WTC11 (cell line): Measurements from ENCODE around the gene CCDC190. TPM values are rescaled to one million over a fixed set of nuclear protein-coding genes. Genes with fewer than 3 reads are reported as not detected.

Source experiments
- ATF6 ChIP-seq: sonication (generic); formaldehyde crosslinking; IDR thresholded peaks from 2 replicates; pipeline ENCODE4 v1.8.1; 2023; ENCODE audit warnings: mild to moderate bottlenecking, missing genetic modification reagents
- E2F1 ChIP-seq: sonication (generic); formaldehyde crosslinking; IDR thresholded peaks from 2 replicates; pipeline ENCODE4 v1.8.0; 2022; ENCODE audit warnings: mild to moderate bottlenecking, missing genetic modification reagents
- E2F4 ChIP-seq: sonication (generic); formaldehyde crosslinking; IDR thresholded peaks from 2 replicates; pipeline ENCODE4 v1.8.1; 2022; ENCODE audit warnings: low read depth, mild to moderate bottlenecking, moderate library complexity, missing genetic modification reagents, borderline replicate concordance
- FOXK1 ChIP-seq: sonication (generic); formaldehyde crosslinking; IDR thresholded peaks from 2 replicates; pipeline ENCODE4 v1.8.0; 2022; ENCODE audit warnings: mild to moderate bottlenecking, moderate library complexity, missing genetic modification reagents
- GRHL2 ChIP-seq: fragments of 250-450 bp; sonication (Bioruptor Pico); IDR thresholded peaks from 2 replicates; pipeline ENCODE4 v1.8.0; 2022; ENCODE audit warnings: mild to moderate bottlenecking, moderate library complexity; ENCODE audit not compliant: insufficient replicate concordance, severe bottlenecking
- SMAD3 ChIP-seq: sonication (generic); formaldehyde crosslinking; IDR thresholded peaks from 2 replicates; pipeline ENCODE4 v1.8.0; 2022; ENCODE audit warnings: missing genetic modification reagents, mild to moderate bottlenecking, borderline replicate concordance
- TEAD4 ChIP-seq: sonication (generic); formaldehyde crosslinking; IDR thresholded peaks from 2 replicates; pipeline ENCODE4 v1.8.0; 2022; ENCODE audit warnings: mild to moderate bottlenecking, missing genetic modification reagents
- TP53 ChIP-seq: sonication (generic); formaldehyde crosslinking; IDR thresholded peaks from 2 replicates; pipeline ENCODE4 v1.8.1; 2023; ENCODE audit warnings: mild to moderate bottlenecking, missing genetic modification reagents
- ZNF219 ChIP-seq: sonication (generic); formaldehyde crosslinking; IDR thresholded peaks from 2 replicates; pipeline ENCODE4 v1.8.0; 2023; ENCODE audit warnings: missing genetic modification reagents, mild to moderate bottlenecking, borderline replicate concordance
- ZNF532 ChIP-seq: fragments of 250-450 bp; sonication (Bioruptor Pico); IDR thresholded peaks from 2 replicates; pipeline ENCODE4 v1.9.0; 2021; ENCODE audit warnings: mild to moderate bottlenecking, borderline replicate concordance
- ZNF671 ChIP-seq: fragments of 250-450 bp; sonication (Bioruptor Pico); IDR thresholded peaks from 2 replicates; pipeline ENCODE4 v1.8.0; 2021; ENCODE audit warnings: mild to moderate bottlenecking
- total RNA-seq: library from RNA; stranded (reverse); gene quantifications from 3 replicates; pipeline ENCODE4 v1.2.3, GENCODE V29; 2021
- TF ChIP-seq, protein P1 (sequence below): fragments of 250-450 bp; sonication (Bioruptor Pico); IDR thresholded peaks from 2 replicates; pipeline ENCODE4 v1.9.0; 2021; ENCODE audit warnings: mild to moderate bottlenecking
- TF ChIP-seq, protein P2 (sequence below): sonication (generic); formaldehyde crosslinking; IDR thresholded peaks from 2 replicates; pipeline ENCODE4 v1.8.1; 2023; ENCODE audit warnings: mild to moderate bottlenecking, missing genetic modification reagents, borderline replicate concordance

The CCDC190 gene
- total RNA-seq, 1 experiment from 2014 or later: not detected

DNA sequence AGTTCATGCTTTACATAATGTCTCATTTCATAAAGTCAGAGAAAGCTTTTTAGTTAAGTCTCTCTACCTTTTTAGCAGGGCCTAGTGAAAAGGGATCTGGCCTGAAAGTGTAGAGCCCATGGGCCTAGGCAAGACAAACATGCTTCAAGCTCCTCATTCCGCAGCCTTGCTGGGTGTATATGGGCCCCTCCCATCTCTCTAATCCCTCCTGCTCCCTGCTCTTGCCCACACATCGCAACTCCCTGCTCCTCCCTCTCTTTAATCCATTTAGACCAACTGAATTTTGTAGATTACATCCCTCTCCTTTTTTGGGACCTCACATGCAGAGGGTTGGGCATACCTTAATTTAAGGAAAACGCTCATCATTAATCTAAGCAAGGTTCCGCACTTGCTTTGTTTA is 42.3 kb upstream of the CCDC190 start (continued):
- no peak for TF ChIP-seq ATF6 (CRISPR knock-in tag)
- TF ChIP-seq ZNF532 (CRISPR knock-in tag): no peak
- TF ChIP-seq ZNF219 (CRISPR knock-in tag): no peak
- TF ChIP-seq, protein P1, sequence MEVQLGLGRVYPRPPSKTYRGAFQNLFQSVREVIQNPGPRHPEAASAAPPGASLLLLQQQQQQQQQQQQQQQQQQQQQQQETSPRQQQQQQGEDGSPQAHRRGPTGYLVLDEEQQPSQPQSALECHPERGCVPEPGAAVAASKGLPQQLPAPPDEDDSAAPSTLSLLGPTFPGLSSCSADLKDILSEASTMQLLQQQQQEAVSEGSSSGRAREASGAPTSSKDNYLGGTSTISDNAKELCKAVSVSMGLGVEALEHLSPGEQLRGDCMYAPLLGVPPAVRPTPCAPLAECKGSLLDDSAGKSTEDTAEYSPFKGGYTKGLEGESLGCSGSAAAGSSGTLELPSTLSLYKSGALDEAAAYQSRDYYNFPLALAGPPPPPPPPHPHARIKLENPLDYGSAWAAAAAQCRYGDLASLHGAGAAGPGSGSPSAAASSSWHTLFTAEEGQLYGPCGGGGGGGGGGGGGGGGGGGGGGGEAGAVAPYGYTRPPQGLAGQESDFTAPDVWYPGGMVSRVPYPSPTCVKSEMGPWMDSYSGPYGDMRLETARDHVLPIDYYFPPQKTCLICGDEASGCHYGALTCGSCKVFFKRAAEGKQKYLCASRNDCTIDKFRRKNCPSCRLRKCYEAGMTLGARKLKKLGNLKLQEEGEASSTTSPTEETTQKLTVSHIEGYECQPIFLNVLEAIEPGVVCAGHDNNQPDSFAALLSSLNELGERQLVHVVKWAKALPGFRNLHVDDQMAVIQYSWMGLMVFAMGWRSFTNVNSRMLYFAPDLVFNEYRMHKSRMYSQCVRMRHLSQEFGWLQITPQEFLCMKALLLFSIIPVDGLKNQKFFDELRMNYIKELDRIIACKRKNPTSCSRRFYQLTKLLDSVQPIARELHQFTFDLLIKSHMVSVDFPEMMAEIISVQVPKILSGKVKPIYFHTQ (CRISPR knock-in tag): no peak
- no peak for TF ChIP-seq TP53 (CRISPR knock-in tag)
- no peak for TF ChIP-seq SMAD3 (CRISPR knock-in tag)
- TF ChIP-seq TEAD4 (CRISPR knock-in tag): no peak
- TF ChIP-seq E2F4 (CRISPR knock-in tag): no peak
- no peak for TF ChIP-seq GRHL2 (CRISPR knock-in tag)
- no peak for TF ChIP-seq ZNF671 (CRISPR knock-in tag)
- no peak for TF ChIP-seq E2F1 (CRISPR knock-in tag)
- no peak for TF ChIP-seq FOXK1 (CRISPR knock-in tag)
- TF ChIP-seq, protein P2, sequence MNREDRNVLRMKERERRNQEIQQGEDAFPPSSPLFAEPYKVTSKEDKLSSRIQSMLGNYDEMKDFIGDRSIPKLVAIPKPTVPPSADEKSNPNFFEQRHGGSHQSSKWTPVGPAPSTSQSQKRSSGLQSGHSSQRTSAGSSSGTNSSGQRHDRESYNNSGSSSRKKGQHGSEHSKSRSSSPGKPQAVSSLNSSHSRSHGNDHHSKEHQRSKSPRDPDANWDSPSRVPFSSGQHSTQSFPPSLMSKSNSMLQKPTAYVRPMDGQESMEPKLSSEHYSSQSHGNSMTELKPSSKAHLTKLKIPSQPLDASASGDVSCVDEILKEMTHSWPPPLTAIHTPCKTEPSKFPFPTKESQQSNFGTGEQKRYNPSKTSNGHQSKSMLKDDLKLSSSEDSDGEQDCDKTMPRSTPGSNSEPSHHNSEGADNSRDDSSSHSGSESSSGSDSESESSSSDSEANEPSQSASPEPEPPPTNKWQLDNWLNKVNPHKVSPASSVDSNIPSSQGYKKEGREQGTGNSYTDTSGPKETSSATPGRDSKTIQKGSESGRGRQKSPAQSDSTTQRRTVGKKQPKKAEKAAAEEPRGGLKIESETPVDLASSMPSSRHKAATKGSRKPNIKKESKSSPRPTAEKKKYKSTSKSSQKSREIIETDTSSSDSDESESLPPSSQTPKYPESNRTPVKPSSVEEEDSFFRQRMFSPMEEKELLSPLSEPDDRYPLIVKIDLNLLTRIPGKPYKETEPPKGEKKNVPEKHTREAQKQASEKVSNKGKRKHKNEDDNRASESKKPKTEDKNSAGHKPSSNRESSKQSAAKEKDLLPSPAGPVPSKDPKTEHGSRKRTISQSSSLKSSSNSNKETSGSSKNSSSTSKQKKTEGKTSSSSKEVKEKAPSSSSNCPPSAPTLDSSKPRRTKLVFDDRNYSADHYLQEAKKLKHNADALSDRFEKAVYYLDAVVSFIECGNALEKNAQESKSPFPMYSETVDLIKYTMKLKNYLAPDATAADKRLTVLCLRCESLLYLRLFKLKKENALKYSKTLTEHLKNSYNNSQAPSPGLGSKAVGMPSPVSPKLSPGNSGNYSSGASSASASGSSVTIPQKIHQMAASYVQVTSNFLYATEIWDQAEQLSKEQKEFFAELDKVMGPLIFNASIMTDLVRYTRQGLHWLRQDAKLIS (CRISPR knock-in tag): no peak
- TF ChIP-seq, all 79 proteins: peak for 0
